Aortic smooth muscle cell (primary cell): Measurements from ENCODE around the gene BBS9. TPM values are rescaled to one million over a fixed set of nuclear protein-coding genes. Genes with fewer than 3 reads are reported as not detected.

Experiments
- total RNA-seq: library from RNA; depleted of rRNA; stranded (reverse); fragments of >200 nt; gene quantifications from 2 replicates; pipeline ENCODE4 v1.2.3, GENCODE V29; 2014

BBS9 gene
- total RNA-seq = 14.9 and 16.5 TPM in 2 replicates

DNA sequence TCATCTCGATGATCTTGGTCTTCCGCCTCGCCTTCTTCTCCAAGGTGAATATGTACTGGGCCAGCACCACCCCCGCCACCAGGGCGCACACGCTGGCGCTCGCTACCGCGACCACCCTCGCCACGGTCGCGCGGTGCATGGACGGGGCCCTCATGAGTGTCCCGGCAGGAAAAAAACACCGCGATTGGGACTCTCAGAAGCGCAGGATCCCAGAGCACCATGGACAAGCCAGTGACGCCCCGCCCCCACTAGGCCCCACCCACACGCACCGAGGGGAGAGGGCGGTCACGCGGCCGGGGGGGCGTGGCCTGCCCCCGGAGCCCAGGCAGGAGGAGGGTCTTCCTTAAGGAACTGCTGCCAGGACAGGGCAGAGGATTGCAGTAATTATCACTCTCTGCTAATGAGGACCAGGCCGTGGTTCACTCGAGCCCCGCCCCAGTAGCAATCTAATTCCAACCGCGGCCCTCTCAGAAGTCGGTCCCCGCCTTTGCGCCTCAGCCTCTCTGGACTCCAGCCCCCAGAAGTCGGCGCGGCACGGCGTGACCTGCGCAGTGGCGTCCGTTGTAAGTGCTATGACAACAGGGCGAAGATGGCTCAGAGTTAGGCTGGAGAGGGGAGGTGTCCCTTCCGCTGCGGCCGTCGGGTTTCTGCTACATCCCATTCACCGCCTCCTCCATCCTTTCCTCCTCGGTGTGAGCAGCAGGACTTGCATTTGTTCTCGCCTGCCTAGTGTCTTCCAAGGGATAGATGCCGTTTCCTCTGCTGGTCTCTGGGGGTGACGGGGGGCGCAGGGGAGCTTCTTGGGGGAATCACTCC is at the start of gene BBS9:
BBS9 (plus strand) TSS at position 575 of the 816 bp plus-strand sequence. CDS start 16,689 bp downstream, outside the sequence.

DNA sequence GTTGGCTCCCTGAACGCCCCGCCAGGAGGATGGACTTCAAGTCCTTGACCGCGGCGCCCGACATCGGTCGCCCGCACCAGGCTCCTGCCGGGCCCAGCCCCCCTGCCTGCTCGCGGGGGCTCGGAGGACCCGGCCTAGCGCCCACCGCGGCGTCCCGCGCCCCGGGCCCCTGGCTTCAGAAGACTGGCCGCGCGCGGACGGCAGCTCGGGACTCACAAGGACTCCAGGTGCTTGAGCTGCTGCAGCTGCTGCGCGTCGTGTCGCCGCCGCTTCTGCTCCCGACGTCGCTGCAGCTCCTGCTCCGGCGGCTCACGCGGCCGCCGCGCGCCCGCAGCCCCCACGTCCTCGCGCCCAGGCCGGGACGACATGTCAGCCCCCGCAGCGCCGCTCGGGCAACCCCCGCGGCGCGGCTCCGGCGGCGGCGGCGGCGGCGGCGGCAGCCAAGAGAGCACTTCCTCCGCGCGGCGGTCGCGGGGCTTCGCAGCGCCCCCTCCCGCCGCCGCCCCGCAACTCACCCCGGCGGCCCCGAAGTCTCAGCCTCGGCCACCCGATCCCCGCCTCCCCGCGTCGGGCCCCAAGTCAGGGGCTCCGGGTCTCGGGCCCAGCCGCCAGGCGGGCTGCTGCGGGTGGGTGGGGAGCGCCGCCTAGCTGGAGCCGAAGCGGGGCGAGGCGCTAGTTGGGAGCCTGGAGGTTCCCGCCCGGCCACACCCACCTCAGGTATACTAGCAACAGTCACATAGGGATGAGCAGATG is 20.2 kb upstream of the BBS9 start, which contains the start of gene RP9:
RP9 (minus strand) TSS at position 400 of the 753 bp plus-strand sequence; CDS start at position 368, 32 bp downstream.

Other genes with a start within 250 kb of the BBS9 start
- gene KBTBD2, start 237.8 kb upstream of the BBS9 start, total RNA-seq = 31.8 and 36.6 TPM in 2 replicates
- 318 and 351 TPM in 2 replicates for gene FKBP9, start 172.1 kb upstream of the BBS9 start, total RNA-seq
- 14.0 and 15.3 TPM in 2 replicates for gene NT5C3A, start 66.8 kb upstream of the BBS9 start, total RNA-seq
- 9.8 and 10.2 TPM in 2 replicates for gene RP9, start 20.2 kb upstream of the BBS9 start, total RNA-seq